Left ventricle myocardium inferior (tissue), 1 donor: Measurements from ENCODE around the gene GUCA2B. TPM values are rescaled to one million over a fixed set of nuclear protein-coding genes. Genes with fewer than 3 reads are reported as not detected.

Experiments
- DNase-seq: peaks from one replicate; pipeline ENCODE4 v3.0.0-alpha.2; 2020
- H3K27ac ChIP-seq: fragments of 200-600 bp; replicated peaks from 2 replicates; pipeline ENCODE4 v1.8.0; 2021
- H3K27me3 ChIP-seq: fragments of 200-600 bp; 2 replicates; pipeline ENCODE4 v1.8.0; 2021; ENCODE audit warnings: low read depth
- H3K36me3 ChIP-seq: fragments of 200-600 bp; 2 replicates; pipeline ENCODE4 v1.8.0; 2021
- H3K4me1 ChIP-seq: fragments of 200-600 bp; 2 replicates; pipeline ENCODE4 v1.8.0; 2021
- H3K4me3 ChIP-seq: fragments of 200-600 bp; 2 replicates; pipeline ENCODE4 v1.8.0; 2021; ENCODE audit warnings: mild to moderate bottlenecking, moderate library complexity
- H3K9me3 ChIP-seq: fragments of 200-600 bp; replicated peaks from 2 replicates; pipeline ENCODE4 v1.8.0; 2021
- CTCF ChIP-seq: fragments of 200-600 bp; IDR thresholded peaks from 2 replicates; pipeline ENCODE4 v1.8.0; 2021; ENCODE audit warnings: antibody characterized with exemption, mild to moderate bottlenecking, borderline replicate concordance
- intact Hi-C: fragments of 100-400 bp; cut with micrococcal nuclease; formaldehyde crosslinking; loops from one replicate; pipeline ENCODE4 v1.11.0; 2022
- total RNA-seq: library from RNA; stranded (reverse); fragmentation: NEBNext Ultra II Directional; extraction: Animal tissue kit (Norgen Biotek cat#: 25700); gene quantifications from one replicate; pipeline ENCODE4 v1.2.1, GENCODE V29; 2021
- donor health status: DM: no; HTN: yes; CAD: no; lungs with severe emphysema.

Gene GUCA2B
- total RNA-seq, 1 donor from 2014 or later, result not detected

- Histone ChIP-seq H3K36me3 (peaks cover 52% of the 10 kb centered on the region), H3K4me3 (no peak overlapping the region), H3K9me3 (no peaks in the 10 kb centered on the region), H3K27me3 (no peaks in the 10 kb centered on the region), H3K4me1 (peaks cover 3% of the 10 kb centered on the region), H3K27ac (no peak overlapping the region)
- intact Hi-C loops, result no loop called here
- no peak for TF ChIP-seq CTCF
- DNase-seq, result no peak
Measured at GRCh38 chr1:42195841-42196240, 42.6 kb downstream of the GUCA2B start.

- H3K9me3 ChIP-seq, result peaks cover 21% of the 10 kb centered on the region
- intact Hi-C loops, result no loop called here
- H3K36me3 ChIP-seq, result peaks cover 64% of the 10 kb centered on the region
- no peak for DNase-seq
- no peaks in the 10 kb centered on the region for H3K27me3 ChIP-seq
- no peak overlapping the region for H3K4me3 ChIP-seq
- no peak overlapping the region for H3K27ac ChIP-seq
- no peak for TF ChIP-seq CTCF
- H3K4me1 ChIP-seq, result no peaks in the 10 kb centered on the region
Measured at GRCh38 chr1:42198251-42198650, 45.0 kb downstream of the GUCA2B start.

GRCh38 chr1:42201986-42202385 is 48.8 kb downstream of the GUCA2B start:
- intact Hi-C loops, result no loop called here
- H3K4me3 ChIP-seq, result no peak overlapping the region
- peaks cover 47% of the 10 kb centered on the region for H3K36me3 ChIP-seq
- no peaks in the 10 kb centered on the region for H3K4me1 ChIP-seq
- H3K27me3 ChIP-seq, result no peaks in the 10 kb centered on the region
- no peak overlapping the region for H3K27ac ChIP-seq
- TF ChIP-seq CTCF, result no peak
- DNase-seq, result no peak
- H3K9me3 ChIP-seq, result peaks cover 22% of the 10 kb centered on the region

Other genes with a start within 250 kb of the GUCA2B start
- 5.7 TPM for gene HIVEP3, start 234.5 kb upstream of the GUCA2B start, total RNA-seq
- not detected for gene GUCA2A, start 11.3 kb downstream of the GUCA2B start, total RNA-seq
- 40.7 TPM for gene FOXJ3, start 181.8 kb downstream of the GUCA2B start, total RNA-seq
- 10.2 TPM for gene RIMKLA, start 227.4 kb downstream of the GUCA2B start, total RNA-seq